Measurements from ENCODE around the gene ATP6V1C2.
"Not testable (repeated sequence)": the region's sequence is repeated elsewhere in the genome, so short reads cannot be mapped to it uniquely, and the experiment has no call there.

The ATP6V1C2 gene

GRCh38 chr2:10771786-10772185 is 50.4 kb downstream of the ATP6V1C2 start:
- no peak for DNase-seq

DNA sequence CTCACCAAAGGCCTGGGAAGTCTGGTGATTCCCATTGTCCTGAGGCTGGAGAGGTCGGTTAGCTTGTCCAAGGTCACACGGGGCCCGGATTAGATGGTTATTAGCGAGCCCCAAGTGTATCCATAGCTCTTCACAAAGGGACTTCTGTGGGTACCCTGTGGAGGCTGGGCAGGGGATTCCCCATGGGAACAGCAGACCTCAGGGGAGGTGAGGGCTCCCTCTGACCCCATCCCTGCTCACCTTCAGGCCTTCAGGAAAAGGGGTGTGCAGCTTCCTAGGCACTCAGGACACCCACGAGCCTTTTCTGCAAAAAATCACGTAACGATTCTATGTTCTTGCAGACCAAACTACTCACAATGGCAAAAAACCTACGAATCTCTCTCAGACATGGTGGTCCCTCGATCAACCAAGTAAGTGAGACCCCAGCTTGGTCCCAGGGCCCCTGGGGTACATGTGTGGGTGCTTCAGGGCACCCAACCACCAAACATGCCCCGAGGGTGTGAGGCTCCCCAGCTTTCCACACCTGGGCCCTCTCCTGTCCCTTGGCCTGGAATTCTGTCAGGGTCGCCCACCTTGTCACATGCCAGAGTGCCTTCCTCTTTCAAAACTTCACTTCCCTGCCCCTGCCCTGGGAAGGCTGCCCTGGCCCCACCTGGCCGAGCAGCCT is 50.9 kb downstream of the ATP6V1C2 start:
- no peak for DNase-seq

GRCh38 chr2:10772868-10773215 is 51.4 kb downstream of the ATP6V1C2 start:
- DNase-seq, result no peak

DNA sequence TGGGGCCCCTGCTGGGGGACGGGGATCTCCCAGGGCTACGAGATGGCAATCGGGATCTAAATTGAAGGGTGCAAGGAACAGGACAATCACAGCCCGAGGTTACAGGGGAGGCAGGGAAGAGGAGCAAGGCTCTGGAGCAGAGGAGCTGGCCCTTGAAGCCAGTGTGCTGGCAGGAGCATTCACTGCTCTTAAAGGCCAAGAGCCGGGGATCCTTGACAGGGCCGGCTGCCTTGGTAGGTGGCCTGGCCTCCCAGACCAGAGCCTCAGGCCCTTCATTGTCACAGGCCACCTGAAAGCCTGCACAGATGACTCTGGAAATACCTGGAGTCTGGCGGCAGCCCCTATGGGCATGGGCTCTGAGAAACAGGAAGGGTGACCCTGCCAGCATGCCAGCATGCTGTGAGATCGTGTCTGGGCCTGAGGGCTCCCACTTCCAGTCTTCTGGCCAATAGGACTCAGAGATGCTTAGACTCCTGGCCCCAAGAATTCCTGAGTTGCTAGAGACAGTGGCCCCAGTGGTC is 52.5 kb downstream of the ATP6V1C2 start:
- DNase-seq, result no peak

- no peak for DNase-seq
Measured at GRCh38 chr2:10774394-10774793, 53.0 kb downstream of the ATP6V1C2 start.

DNA sequence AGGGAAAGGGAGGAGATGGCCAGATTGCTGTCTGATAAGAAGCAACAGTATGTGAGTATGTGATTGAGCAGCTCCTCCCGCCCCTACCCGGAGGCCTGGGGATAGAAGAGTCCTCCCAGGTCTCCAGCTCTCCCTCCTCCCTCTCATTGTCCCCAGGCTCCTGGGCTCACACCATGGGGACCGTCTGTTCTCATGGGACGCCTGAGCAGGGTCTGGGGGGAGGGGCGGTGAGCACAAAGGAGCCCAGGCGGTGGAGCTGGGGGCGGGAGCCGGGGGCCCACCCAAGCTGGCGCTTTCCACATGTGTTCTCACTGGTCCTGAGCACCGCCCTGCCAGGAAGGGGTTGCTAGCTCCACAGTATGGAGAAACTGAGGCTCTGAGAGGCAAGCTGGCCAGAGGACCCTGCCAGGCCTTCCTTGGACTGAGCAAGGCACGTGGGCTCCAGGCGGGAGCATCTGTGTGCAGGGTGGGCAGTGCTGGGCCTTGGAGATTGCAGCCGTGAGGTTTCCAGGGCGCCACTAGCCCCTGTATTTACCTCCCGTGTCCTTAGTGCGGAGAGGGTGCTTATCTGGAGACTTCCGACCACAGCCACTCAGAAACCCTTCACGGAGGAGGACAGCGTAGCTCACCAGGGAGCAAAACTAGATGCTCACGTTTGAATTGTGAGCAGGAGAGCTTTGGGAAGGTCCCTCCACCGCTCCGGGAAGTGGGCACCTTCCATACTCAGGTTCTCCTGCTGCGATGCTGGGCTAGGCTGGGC is 53.8 kb downstream of the ATP6V1C2 start:
- no peak for DNase-seq

DNA sequence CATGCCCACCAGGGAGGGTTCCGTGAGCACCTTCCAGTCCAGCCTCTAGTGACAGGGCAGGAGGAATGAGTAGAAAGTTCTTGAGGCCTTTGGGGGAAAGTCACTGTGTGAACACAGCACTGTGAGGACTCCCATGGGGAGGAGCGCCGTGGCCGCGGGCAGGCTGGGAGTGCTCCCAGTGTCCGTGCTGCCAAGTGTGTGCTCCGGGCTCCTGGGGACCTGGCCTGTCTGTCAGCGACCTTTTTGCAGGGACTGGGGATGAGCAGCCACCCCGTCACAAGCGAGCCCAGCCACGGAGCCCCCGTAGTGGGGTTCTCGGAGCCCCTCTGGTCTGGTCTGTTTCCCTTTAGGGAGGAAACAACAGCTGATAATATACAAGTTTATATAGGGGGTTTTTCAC is 54.4 kb downstream of the ATP6V1C2 start:
- no peak for DNase-seq

GRCh38 chr2:10776231-10776977 is 55.0 kb downstream of the ATP6V1C2 start:
- DNase-seq, result no peak

DNA sequence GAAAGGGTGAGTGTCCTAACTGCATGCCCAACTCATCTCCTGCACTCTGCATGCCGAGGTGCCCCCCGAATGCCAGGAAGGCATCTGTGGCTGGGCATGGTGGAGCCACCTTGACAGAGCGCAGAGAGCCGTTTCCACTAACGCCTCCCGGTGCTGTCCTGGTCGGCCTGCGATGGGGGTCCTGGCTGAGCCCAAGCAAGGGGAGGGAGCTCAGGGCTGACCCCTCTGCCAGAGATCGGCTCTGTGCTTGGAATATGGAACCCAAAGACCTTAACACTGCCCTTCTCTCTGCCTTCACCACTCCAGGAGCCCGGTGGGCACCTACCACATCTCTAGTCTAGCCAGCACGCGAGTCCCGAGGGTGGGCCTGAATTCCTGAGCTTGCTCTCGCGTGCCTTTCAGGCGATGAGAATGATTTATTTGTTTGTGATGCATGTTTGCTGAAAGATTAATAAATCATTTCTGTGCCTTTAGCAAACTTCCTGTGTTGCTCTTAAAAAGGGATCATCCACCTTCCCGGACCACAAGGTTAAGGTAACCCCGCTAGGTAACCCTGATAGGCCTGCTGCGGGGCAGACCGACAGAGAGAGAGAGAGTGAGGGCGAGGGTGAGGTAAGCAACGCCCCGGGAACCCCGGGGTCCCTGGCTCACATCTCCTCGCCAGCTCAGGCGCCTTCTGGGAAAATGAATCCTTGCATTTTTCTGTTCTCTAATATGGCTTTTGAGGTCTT is 55.8 kb downstream of the ATP6V1C2 start:
- DNase-seq, result no peak

DNA sequence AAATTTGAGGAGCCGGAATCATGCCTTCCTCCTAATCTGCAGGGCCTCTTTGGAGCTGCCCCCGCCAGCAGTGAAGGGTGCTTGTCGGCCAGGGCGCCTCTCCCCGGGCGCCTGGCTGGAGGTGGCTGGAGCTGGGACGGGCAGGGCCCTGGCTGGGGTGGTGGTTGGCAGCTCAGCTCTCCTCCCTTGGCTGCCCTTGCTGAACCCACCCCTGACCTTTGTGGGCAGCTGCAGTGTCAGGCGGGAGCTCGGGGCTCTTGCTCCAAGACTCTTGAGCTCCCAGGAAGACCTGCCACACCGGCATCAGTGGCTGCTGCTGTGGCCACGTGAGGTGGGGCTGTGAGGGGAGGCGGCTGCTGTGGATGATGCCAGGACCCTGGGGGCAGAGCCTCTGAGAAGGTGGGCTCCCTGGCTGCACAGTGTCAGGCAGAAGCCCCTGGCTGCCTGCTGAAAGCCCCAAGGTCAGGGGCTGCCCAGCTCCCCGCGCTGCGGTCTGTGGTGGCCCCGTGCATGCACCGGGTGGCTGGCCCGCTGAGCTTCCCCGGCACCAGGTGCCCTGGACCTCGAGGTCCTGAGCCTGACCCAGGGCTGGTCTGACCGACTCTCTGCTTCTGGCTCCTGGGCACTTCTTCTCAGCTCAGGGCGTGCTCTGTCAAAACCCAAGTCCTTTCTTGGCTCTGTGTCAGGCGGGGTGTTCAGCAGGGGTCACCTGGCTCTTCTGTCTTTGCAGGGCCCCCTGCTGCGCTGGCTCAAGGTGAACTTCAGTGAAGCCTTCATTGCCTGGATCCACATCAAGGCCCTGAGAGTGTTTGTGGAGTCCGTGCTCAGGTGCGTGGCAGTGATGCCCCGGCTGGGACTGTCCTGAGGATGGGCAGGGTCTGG is 56.7 kb downstream of the ATP6V1C2 start:
- no peak for DNase-seq

GRCh38 chr2:10778724-10779115 is 57.3 kb downstream of the ATP6V1C2 start:
- DNase-seq, result no peak

DNA sequence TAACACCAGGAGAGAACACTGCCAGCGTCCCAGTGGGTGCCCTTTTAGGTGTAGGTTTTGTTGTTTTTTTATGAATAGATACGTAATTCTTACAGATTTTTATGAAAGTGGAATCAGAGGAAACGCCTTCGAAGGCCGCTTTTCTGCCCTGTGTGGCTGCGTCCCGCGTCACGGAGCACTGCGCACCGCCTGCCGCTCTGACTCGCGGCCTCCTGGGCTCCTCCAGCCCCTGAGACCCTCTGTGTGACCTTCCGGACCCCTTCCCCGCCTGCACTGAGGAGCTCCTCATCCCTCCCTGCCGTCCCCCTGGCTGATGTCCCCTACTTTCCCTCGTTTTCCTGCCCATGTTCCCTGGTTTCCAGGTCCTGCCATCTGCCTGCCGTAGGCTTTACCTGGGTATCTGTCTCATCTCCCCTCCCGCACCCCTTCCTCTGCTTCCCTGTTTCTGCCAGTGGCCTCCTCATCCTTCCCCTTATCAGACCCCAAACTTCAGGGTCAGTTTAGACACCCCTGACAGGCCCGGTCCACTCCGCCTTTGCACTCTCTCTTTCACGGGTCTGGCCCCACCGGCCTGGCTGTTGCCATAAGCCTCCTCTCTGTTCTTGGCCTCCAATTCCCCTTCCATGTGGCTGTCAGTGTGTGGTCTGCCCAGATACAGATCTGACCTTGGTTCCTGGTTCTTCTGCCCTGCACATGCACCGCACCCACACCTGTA is 58.5 kb downstream of the ATP6V1C2 start:
- no peak for DNase-seq

GRCh38 chr2:10780491-10780820 is 59.0 kb downstream of the ATP6V1C2 start:
- DNase-seq, result no peak

DNA sequence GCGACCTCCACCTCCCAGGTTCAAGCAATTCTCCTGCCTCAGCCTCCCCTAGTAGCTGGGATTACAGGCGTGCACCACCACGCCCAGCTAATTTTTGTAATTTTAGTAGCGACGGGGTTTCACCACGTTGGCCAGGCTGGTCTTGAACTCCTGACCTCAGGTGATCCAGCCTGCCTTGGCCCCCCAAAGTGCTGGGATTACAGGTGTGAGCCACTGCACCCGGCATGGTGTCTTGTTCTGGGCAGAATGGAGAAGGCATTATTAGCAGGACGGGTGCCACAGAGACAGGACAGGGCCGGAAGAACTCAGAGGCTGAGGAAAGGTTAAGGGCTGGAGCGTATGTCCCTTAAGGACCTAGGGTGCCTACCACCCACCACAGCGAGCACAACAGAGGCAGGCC is 59.4 kb downstream of the ATP6V1C2 start:
- not testable (repeated sequence) for DNase-seq

DNA sequence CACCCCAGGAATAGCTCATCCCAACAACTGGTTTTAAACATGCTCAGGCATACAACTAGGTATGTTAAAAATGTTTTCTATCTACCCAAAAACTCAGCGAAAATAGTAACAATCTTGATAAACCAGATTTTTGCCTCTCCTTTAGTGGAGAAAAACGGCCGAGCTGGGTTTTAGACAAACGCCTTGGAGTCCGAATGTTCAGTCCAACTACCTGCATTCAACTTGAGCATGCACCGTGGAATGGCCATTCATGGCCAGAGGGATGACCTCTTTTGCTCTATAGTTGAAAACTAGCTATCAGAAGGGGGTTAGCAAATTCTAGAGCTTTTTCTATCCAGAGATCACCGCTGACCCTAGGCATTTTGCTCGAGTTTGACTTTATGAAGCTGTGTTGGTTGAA is 60.3 kb downstream of the ATP6V1C2 start:
- no peak for DNase-seq

- no peak for DNase-seq
Measured at GRCh38 chr2:10783421-10783820, 62.0 kb downstream of the ATP6V1C2 start.

GRCh38 chr2:10784719-10785118 is 63.3 kb downstream of the ATP6V1C2 start:
- no peak for DNase-seq

- no peak for DNase-seq
Measured at GRCh38 chr2:10785260-10785659, 63.8 kb downstream of the ATP6V1C2 start.

GRCh38 chr2:10786240-10786982 is 65.0 kb downstream of the ATP6V1C2 start:
- DNase-seq, result no peak

DNA sequence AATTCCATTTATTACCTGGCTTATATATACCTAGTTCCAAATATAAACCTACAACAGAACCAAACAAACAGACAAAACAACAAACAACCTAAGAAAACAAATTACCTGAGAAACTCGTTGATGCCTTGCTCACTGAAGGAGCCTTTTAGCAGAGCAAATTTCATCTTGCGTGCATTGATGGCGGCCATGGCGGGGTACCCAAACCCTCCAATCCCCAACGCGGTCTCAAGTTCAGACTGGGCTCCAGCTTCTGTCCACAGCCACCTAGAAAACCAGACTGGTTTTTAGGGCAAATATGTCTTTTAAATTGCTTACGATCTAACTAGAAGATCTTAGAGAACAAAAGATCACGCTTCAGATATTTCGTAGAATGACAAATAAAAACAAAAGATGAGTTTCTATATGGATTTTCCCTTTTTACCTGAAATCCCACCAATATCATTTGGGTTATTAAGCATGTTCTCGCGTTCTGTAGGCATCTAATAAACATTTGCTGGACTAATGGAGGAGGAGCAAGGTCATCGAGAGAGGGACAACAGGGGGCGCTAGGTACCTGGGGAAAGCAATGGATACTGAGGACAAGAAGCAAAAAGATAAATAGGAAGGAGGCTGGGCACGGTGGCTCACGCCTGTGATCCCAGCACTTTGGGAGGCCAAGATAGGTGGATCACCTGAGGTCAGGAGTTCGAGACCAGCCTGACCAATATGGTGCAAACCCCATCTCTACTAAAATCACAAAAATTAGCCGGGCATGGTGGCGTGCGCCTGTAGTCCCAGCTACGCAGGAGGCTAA is 65.9 kb downstream of the ATP6V1C2 start:
- DNase-seq, result no peak
